ENCODE measurements around the gene ATP10A. TPM values are rescaled to one million over a fixed set of nuclear protein-coding genes. Genes with fewer than 3 reads are reported as not detected.
"Not testable (repeated sequence)": the region's sequence is repeated elsewhere in the genome, so short reads cannot be mapped to it uniquely, and the experiment has no call there.

The ATP10A gene
- total RNA-seq, 1 donor from 2014 or later = 48.0 TPM

DNA sequence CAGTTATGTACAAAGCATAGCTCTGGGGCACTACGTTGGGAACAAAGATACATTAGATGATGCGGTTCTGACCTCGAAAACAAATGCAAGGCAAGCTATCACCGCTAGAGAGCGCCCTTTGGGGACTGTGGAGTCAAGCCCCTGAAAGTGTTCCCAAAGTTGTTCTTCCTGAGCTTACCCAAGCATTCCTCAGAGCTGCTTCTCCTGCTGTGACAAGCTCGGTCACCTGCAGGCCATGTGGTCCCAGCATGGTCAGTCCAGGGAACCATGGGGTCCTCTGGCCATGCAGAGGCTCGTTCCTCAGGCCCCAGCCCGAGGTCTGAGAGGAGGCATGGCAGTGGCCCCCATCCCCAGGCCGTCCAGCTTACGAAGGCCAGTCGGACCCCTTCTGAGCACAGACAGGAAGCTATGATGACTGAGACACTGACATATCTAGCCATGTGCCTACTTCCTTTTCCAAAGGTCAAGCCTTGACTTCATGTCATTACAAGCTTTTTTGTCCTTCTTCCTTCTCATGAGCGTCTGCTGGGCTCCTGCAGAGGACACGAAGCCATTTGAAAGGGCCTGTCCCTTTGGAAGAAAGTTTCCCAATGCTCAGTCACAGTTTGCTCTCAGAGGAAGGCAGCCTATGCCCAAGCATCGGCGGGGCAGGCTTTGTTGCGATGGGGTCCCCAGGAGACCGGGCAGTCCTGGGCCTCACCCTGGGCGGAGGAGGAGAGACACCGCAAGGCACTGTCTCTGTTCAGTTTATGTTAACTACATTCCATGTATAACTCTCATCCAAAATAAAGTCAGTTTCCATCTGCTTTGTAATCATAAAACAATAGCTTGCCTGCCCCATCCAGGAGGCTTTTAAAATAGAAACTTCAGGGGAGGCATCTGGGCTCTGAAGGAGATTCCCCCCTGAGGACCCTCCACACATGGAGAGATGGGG, 79.3 kb downstream of the ATP10A start:
- Mint-ChIP-seq H3K27me3 (no peaks in the 10 kb centered on the region), H3K36me3 (ENCODE audit: low read depth) (peaks cover 24% of the 10 kb centered on the region), H3K4me3 (no peak overlapping the region), H3K4me1 (peaks cover 35% of the 10 kb centered on the region), H3K27ac (peak overlapping the region; percentile 84), H3K9me3 (no peaks in the 10 kb centered on the region)
- intact Hi-C loops (cut with micrococcal nuclease) = loop anchor here (2.0 kb wide), 1 partner anchor 149 kb away; no protein-coding TSS in a partner anchor
- peak; percentile 85 for DNase-seq

DNA sequence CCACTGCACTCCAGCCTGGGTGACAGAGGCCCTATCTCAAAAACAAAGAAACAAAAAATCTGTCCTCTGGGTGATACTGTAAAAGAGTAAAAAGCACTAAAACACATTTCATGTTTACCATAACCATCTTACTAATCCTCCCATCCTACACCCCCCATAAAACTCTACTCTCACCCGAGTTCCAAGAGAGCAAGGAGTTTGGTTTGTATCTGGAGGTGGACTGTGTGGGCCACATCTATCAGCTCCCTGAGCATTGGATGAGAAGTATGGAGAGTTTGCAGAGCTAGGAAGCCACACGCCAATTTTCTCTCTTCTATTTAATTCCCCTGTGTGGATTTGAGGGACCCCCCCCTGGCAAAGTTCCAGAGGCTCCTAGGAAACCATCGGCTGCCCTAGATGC, 80.0 kb downstream of the ATP10A start:
- no peaks in the 10 kb centered on the region for H3K27me3 Mint-ChIP-seq
- peaks cover 34% of the 10 kb centered on the region for H3K4me1 Mint-ChIP-seq
- no peak for DNase-seq
- H3K27ac Mint-ChIP-seq = peak overlapping the region; percentile 65
- H3K36me3 Mint-ChIP-seq (ENCODE audit: low read depth) = peaks cover 29% of the 10 kb centered on the region
- no peak overlapping the region for H3K4me3 Mint-ChIP-seq
- H3K9me3 Mint-ChIP-seq = no peaks in the 10 kb centered on the region
- intact Hi-C loops (cut with micrococcal nuclease) = loop anchor here (2.0 kb wide), 1 partner anchor 150 kb away; no protein-coding TSS in a partner anchor

DNA sequence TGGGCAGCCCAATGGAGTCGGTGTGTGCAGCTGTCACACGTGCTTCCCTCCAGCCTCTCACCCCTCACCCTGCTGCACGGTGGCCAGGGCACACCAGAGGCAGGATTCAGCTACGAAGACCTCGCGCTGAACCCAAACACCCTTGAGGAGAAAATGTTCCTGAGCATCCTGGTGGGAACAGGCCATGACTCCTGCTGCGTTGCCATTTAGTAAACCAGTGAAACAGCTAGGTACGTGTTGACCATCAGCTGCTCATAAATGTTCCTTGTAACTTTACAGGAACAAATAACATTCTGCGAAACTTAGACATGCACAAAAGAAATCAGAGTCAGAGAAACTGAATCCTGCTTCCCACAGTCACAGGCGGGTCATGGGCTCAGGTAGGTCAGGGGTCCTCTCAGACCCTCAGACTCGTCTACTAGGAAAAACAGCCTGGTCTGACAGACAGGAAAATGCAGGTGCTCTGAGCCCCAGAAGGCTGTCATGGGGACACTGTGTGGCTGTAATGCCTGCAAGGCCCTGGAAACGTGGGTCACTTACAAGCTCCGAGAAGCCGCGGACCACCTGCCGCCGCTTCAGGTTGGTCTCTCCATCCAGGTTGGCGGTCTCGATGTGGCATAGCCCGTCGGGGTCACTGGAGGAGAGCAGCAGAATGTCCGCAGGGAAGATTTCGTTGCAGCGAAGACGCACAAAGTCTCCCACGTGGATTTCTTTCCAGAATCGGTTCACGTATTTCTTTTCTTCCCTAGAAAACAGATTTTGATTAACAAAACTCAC, 82.5 kb downstream of the ATP10A start:
- peaks cover 35% of the 10 kb centered on the region for H3K36me3 Mint-ChIP-seq (ENCODE audit: low read depth)
- H3K4me3 Mint-ChIP-seq = no peak overlapping the region
- H3K27ac Mint-ChIP-seq = no peak overlapping the region
- H3K27me3 Mint-ChIP-seq = no peaks in the 10 kb centered on the region
- H3K9me3 Mint-ChIP-seq = no peaks in the 10 kb centered on the region
- DNase-seq = no peak
- H3K4me1 Mint-ChIP-seq = peaks cover 33% of the 10 kb centered on the region
- intact Hi-C loops (cut with micrococcal nuclease) = no loop called here

GRCh38 chr15:25778161-25778560, 85.0 kb downstream of the ATP10A start:
- DNase-seq = no peak
- Mint-ChIP-seq H3K4me3 (no peak overlapping the region), H3K4me1 (peaks cover 21% of the 10 kb centered on the region), H3K27me3 (no peaks in the 10 kb centered on the region), H3K9me3 (no peaks in the 10 kb centered on the region), H3K27ac (peak overlapping the region; percentile 15), H3K36me3 (ENCODE audit: low read depth) (peaks cover 30% of the 10 kb centered on the region)
- intact Hi-C loops (cut with micrococcal nuclease) = no loop called here

DNA sequence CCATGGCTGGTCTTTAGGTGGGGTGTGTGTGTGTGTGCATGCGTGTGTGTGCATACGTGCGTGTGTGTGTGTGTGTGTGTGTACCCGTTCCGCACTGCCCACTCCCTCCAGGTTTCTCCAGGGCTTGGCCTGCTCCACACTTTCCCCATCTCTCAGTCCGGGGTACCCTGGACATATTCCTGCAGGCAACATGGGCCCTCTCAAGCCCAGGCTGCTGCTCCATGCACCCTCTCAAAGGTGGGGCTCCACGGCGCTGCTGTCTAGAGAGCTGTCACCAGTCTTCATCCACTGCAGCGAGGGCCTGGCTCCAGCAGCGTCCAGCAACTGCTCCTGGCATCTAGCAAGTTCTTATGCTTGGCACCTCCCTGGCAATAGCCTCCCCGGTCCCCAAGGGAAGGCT, 86.1 kb downstream of the ATP10A start:
- Mint-ChIP-seq H3K27ac (no peak overlapping the region), H3K36me3 (ENCODE audit: low read depth) (peaks cover 29% of the 10 kb centered on the region), H3K9me3 (no peaks in the 10 kb centered on the region), H3K4me3 (no peak overlapping the region), H3K27me3 (no peaks in the 10 kb centered on the region), H3K4me1 (peaks cover 19% of the 10 kb centered on the region)
- no peak for DNase-seq
- intact Hi-C loops (cut with micrococcal nuclease) = no loop called here

- H3K27ac Mint-ChIP-seq = peak overlapping the region; percentile 2
- DNase-seq = no peak
- peaks cover 21% of the 10 kb centered on the region for H3K4me1 Mint-ChIP-seq
- H3K27me3 Mint-ChIP-seq = no peaks in the 10 kb centered on the region
- H3K4me3 Mint-ChIP-seq = no peak overlapping the region
- intact Hi-C loops (cut with micrococcal nuclease) = no loop called here
- no peaks in the 10 kb centered on the region for H3K9me3 Mint-ChIP-seq
- peaks cover 27% of the 10 kb centered on the region for H3K36me3 Mint-ChIP-seq (ENCODE audit: low read depth)
Observed at GRCh38 chr15:25776071-25776746, 86.9 kb downstream of the ATP10A start.

DNA sequence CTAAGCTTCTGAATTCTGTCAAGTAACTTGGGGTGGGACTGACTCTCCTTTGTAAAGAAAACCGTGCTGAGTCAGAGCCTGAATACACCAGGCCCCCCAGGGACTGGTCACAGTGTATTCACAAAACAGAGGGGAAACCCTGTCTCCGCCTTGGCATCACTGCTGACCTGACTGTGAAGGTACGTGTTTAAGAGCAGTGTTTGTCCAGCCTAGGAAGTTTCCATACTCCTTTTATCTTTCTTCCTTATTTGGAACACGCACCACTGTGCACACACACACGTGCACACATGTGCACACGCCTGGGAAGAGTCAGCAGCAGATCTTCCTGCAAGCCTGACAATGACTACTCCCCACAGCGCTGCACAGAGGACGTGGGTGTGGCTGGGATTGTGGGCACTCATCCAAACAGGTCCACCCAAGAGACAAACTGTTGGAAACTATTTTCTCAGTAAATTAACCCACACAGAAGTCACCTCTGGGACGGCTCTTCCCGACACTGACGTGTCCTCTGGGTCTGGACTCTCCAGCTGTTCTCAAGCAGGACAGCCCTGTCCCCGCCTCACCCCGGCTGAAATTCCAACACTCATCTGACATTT, 87.7 kb downstream of the ATP10A start:
- H3K27me3 Mint-ChIP-seq = no peaks in the 10 kb centered on the region
- H3K36me3 Mint-ChIP-seq (ENCODE audit: low read depth) = peaks cover 26% of the 10 kb centered on the region
- peaks cover 21% of the 10 kb centered on the region for H3K4me1 Mint-ChIP-seq
- DNase-seq = no peak
- H3K4me3 Mint-ChIP-seq = no peak overlapping the region
- no peaks in the 10 kb centered on the region for H3K9me3 Mint-ChIP-seq
- no peak overlapping the region for H3K27ac Mint-ChIP-seq
- intact Hi-C loops (cut with micrococcal nuclease) = no loop called here

- Mint-ChIP-seq H3K9me3 (no peaks in the 10 kb centered on the region), H3K4me3 (no peak overlapping the region), H3K27ac (no peak overlapping the region), H3K4me1 (peaks cover 21% of the 10 kb centered on the region), H3K27me3 (no peaks in the 10 kb centered on the region), H3K36me3 (ENCODE audit: low read depth) (peaks cover 23% of the 10 kb centered on the region)
- intact Hi-C loops (cut with micrococcal nuclease) = no loop called here
- no peak for DNase-seq
Observed at GRCh38 chr15:25774871-25775270, 88.3 kb downstream of the ATP10A start.

DNA sequence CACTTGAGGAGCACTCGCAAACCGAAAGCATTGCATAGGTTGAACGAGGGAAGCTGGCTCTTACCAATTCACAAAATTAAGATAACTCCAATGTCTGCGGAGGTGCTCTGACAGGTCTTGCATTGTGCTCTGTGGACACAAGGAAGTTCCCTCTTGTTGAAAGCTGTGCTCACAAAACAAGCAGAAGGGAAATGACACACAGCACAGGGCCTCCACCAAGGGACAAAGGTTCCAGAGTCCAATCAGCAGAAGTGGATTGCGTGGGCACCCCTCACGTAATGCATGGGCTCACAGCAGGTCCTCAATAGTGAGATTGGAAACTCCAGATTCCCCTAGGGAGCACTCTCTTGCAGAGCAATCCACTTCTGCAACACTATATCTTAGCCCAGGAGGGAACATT, 89.9 kb downstream of the ATP10A start:
- DNase-seq = no peak
- Mint-ChIP-seq H3K9me3 (no peaks in the 10 kb centered on the region), H3K4me3 (no peak overlapping the region), H3K27me3 (no peaks in the 10 kb centered on the region), H3K36me3 (ENCODE audit: low read depth) (peaks cover 14% of the 10 kb centered on the region), H3K4me1 (peaks cover 12% of the 10 kb centered on the region), H3K27ac (no peak overlapping the region)
- intact Hi-C loops (cut with micrococcal nuclease) = no loop called here

DNA sequence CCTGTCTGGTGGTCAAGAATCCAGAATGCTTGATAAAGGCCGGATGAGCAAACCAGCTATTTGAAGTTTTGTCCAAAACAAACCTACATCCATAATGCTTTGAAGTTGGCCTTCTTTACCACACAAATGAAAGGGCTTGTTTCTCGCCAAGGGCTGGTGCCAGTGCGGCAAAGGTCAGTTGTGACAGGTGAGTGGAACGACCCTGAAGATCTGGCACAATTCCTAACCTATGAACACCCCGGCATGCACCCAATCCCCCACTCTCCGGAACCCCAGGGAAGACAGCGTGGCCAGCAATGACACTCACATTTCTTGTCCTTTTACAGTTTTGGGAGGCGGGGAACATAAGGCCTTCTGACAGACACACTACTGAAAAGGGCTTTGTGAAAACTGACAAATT, 90.6 kb downstream of the ATP10A start:
- peaks cover 13% of the 10 kb centered on the region for H3K36me3 Mint-ChIP-seq (ENCODE audit: low read depth)
- H3K4me1 Mint-ChIP-seq = peaks cover 11% of the 10 kb centered on the region
- H3K4me3 Mint-ChIP-seq = no peak overlapping the region
- no peaks in the 10 kb centered on the region for H3K9me3 Mint-ChIP-seq
- H3K27ac Mint-ChIP-seq = no peak overlapping the region
- intact Hi-C loops (cut with micrococcal nuclease) = no loop called here
- no peaks in the 10 kb centered on the region for H3K27me3 Mint-ChIP-seq
- no peak for DNase-seq

DNA sequence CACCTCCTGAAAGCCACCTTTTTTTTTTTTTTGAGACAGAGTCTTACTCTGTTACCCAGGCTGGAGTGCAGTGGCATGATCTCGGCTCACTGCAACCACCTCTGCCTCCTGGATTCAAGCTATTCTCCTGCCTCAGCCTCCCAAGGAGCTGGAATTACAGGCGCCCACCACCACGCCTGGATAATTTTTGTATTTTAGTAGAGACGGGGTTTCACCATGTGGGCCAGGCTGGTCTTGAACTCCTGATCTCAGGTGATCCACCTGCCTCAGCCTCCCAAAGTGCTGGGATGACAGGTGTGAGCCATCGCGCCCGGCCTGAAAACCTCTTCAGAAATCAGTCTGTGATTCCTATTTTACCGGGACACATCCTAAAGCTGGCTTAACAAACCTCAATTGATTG, 91.4 kb downstream of the ATP10A start:
- H3K27me3 Mint-ChIP-seq; H3K4me3 Mint-ChIP-seq; H3K4me1 Mint-ChIP-seq; intact Hi-C loops (cut with micrococcal nuclease); H3K9me3 Mint-ChIP-seq: not testable (repeated sequence)
- peak; percentile 29 for DNase-seq
- peaks cover 12% of the 10 kb centered on the region for H3K36me3 Mint-ChIP-seq (ENCODE audit: low read depth)
- peak overlapping the region; percentile 15 for H3K27ac Mint-ChIP-seq

GRCh38 chr15:25771338-25771706, 91.8 kb downstream of the ATP10A start:
- Mint-ChIP-seq H3K9me3 (no peaks in the 10 kb centered on the region), H3K36me3 (ENCODE audit: low read depth) (peaks cover 14% of the 10 kb centered on the region), H3K27ac (peak overlapping the region; percentile 15), H3K4me1 (peaks cover 5% of the 10 kb centered on the region), H3K27me3 (no peaks in the 10 kb centered on the region), H3K4me3 (no peak overlapping the region)
- intact Hi-C loops (cut with micrococcal nuclease) = no loop called here
- no peak for DNase-seq

- H3K36me3 Mint-ChIP-seq (ENCODE audit: low read depth) = peaks cover 18% of the 10 kb centered on the region
- H3K9me3 Mint-ChIP-seq = no peaks in the 10 kb centered on the region
- intact Hi-C loops (cut with micrococcal nuclease) = no loop called here
- H3K27me3 Mint-ChIP-seq = no peaks in the 10 kb centered on the region
- H3K27ac Mint-ChIP-seq = no peak overlapping the region
- H3K4me3 Mint-ChIP-seq = no peak overlapping the region
- DNase-seq = peak; percentile 35
- H3K4me1 Mint-ChIP-seq = peaks cover 4% of the 10 kb centered on the region
Observed at GRCh38 chr15:25770618-25771337, 92.3 kb downstream of the ATP10A start.
